ENCODE measurements around the gene BACH2. TPM values are rescaled to one million over a fixed set of nuclear protein-coding genes. Genes with fewer than 3 reads are reported as not detected.

Gene BACH2
- total RNA-seq, 1 experiment from 2014 or later = 3.3 TPM

GRCh38 chr6:89917216-89917615, 379.4 kb downstream of the BACH2 start (continued):
- no peak for TF ChIP-seq REST (IDR thresholded peaks at IDR 0.05; ENCODE audit: low read depth)
- no peak for TF ChIP-seq SRF (IDR thresholded peaks at IDR 0.05; ENCODE audit: low read depth)
- no peak for TF ChIP-seq EZH2phosphoT487 (IDR thresholded peaks at IDR 0.05; ENCODE audit: borderline replicate concordance)
- no peak for TF ChIP-seq SP1 (IDR thresholded peaks at IDR 0.05; ENCODE audit: low read depth)

- no peaks in the 10 kb centered on the region for H3K79me2 ChIP-seq (ENCODE audit: insufficient read depth, low read length)
- no peak overlapping the region for H2AFZ ChIP-seq (ENCODE audit: low read depth, low read length, poor library complexity, severe bottlenecking)
- no peaks in the 10 kb centered on the region for H3K9me2 ChIP-seq (ENCODE audit: insufficient read depth)
- RAD21 ChIA-PET (ENCODE audit: low non-redundant PET in 1 of 2, low total read pairs in 2 of 2, uncharacterized antibody in 2 of 2, unreplicated experiment in 2 of 2) = no interaction called here
- no TSS peak for BruUV-seq (replicated peaks)
- no peak overlapping the region for H3K27ac ChIP-seq (ENCODE audit: low read depth, low read length)
- CTCF ChIA-PET = no interaction called here
- H3K4me3 ChIP-seq (replicated peaks in 1 of 2; ENCODE audit: low read depth in 1 of 2, low read length in 2 of 2) = no peak overlapping the region
- no peak overlapping the region for H3K4me2 ChIP-seq (ENCODE audit: low read length)
- POLR2A ChIA-PET = no interaction called here
- no peak overlapping the region for H3K9ac ChIP-seq (ENCODE audit: low read length)
- H3K36me3 ChIP-seq (ENCODE audit: control insufficient read depth in 1 of 2, insufficient read depth in 2 of 2, low read length in 2 of 2) = no peaks in the 10 kb centered on the region
- H3K27me3 ChIP-seq (ENCODE audit: insufficient read depth, low read length) = no peaks in the 10 kb centered on the region
- peaks cover 0 to 3% of the 10 kb centered on the region in 2 experiments; a peak in 1 of 4 replicates for H3K4me1 ChIP-seq (ENCODE audit: control insufficient read depth in 1 of 2, insufficient read depth in 2 of 2, low read length in 2 of 2)
- no peaks in the 10 kb centered on the region for H3K9me3 ChIP-seq (ENCODE audit: control insufficient read depth in 1 of 2, insufficient read depth in 1 of 2, low read depth in 1 of 2, low read length in 2 of 2)
- no peak for ATAC-seq
- no peak for DNase-seq (ENCODE audit: low read depth, low spot score)
- no peaks in the 10 kb centered on the region for H4K20me1 ChIP-seq (ENCODE audit: insufficient read depth)
- intact Hi-C loops (cut with micrococcal nuclease) = no loop called here
- TF ChIP-seq CBX3 (IDR thresholded peaks at IDR 0.05; ENCODE audit: low read depth) (no peak), CTCF (IDR thresholded peaks at IDR 0.05 in 2 of 3, conservative IDR thresholded peaks at IDR 0.05 in 1 of 3; ENCODE audit: borderline replicate concordance in 1 of 3, insufficient read depth in 1 of 3, low read depth in 2 of 3, low read length in 2 of 3) (no peak), SIN3A (IDR thresholded peaks at IDR 0.05; ENCODE audit: low read depth) (no peak), EZH2 (IDR thresholded peaks at IDR 0.05) (no peak), POLR2A (IDR thresholded peaks at IDR 0.05; ENCODE audit: borderline replicate concordance, extremely low read depth, insufficient read depth, insufficient read length) (no peak), ELF1 (IDR thresholded peaks at IDR 0.05; ENCODE audit: borderline replicate concordance, low read depth) (no peak), TCF7L2 (IDR thresholded peaks at IDR 0.05; ENCODE audit: borderline replicate concordance, extremely low read depth, insufficient read depth, insufficient read length) (no peak), REST (IDR thresholded peaks at IDR 0.05; ENCODE audit: low read depth) (no peak), SP1 (IDR thresholded peaks at IDR 0.05; ENCODE audit: low read depth) (no peak), EZH2phosphoT487 (IDR thresholded peaks at IDR 0.05; ENCODE audit: borderline replicate concordance) (no peak), SRF (IDR thresholded peaks at IDR 0.05; ENCODE audit: low read depth) (no peak), RAD21 (IDR thresholded peaks at IDR 0.05; ENCODE audit: low read depth) (no peak), ZFX (IDR thresholded peaks at IDR 0.05) (no peak), EGR1 (IDR thresholded peaks at IDR 0.05; ENCODE audit: low read depth) (no peak), POLR2AphosphoS5 (IDR thresholded peaks at IDR 0.05; ENCODE audit: low read depth, low read length) (no peak), FOSL1 (IDR thresholded peaks at IDR 0.05; ENCODE audit: low read depth) (no peak)
Measured at GRCh38 chr6:89916136-89916920, 380.3 kb downstream of the BACH2 start.

Data from HCT116 (cell line).